ENCODE measurements around the gene PIH1D1. TPM values are rescaled to one million over a fixed set of nuclear protein-coding genes. Genes with fewer than 3 reads are reported as not detected.
"Not testable (repeated sequence)": the region's sequence is repeated elsewhere in the genome, so short reads cannot be mapped to it uniquely, and the experiment has no call there.

The PIH1D1 gene
- total RNA-seq, 1 donor from 2014 or later, result 53.6 TPM

GRCh38 chr19:49453013-49453756 is 1.6 kb upstream of the PIH1D1 start, which contains the start of gene ALDH16A1:
ALDH16A1 (plus strand) TSS chr19:49453225; CDS start chr19:49453332, 107 bp downstream.
- ATAC-seq, result peak; percentile 92

- no peak for ATAC-seq
Measured at GRCh38 chr19:49450405-49450804, 1.2 kb downstream of the PIH1D1 start.

DNA sequence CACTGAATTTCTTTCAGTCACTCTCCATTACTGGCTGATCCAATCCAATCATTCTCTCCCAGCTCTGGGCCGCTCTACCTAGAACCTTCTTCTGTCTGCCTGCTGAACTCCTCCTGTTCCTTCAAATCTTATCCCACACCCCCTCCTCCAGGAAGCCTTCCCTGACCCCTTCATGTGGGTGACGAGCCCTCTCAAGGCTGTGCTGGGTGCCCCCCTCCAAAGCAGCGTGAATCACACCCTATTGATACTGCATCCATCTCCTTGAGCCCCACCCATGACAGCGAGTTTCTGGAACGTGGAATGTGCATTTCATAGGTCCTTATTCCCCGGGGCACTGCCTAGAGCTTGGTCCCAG is 3.2 kb downstream of the PIH1D1 start:
- no peak for ATAC-seq

DNA sequence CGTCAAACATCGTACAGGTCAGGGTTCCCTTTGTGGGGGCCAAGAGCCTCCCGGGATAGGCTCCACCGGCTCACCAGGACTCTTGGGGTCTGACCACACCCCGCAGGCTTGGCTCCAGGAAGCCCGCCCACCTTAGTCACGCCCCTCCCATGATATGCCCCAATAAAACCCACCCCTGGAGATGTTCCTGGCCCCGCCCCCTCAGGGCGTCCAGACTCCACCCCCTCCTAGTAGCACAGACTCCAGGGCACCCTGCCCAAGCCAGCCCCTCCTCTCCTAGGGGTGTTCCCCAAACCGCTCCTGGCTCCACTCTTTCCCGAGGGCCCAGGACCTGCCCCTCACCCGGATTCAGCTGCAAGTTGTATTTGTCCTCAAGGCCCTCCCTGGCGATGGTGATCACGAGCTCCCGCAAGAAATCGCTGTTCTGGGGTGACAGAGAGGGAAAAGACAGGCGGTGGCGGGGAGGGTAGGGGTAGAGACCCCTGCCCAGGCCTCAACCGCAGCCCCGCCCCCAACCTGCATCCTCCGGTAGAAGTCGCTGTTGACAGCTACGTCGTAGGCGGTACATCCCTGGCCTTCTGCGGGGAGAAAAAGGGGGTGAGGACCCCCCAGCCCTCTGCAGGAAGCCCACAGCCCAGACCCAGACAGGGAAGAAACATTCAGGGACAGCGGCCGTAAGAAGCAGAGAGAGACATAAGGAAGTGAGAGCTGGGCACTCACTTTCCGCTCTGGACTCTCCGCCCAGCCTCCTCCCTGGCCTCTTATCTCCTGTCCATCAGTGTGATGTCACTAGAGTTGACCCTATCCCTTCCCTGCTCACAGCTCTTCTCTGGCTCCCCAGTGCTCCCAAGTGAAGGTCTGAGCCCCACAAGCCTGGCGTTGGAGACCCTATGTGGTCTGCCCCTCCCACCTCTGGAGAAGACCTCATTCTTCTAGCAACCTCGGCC is 3.9 kb downstream of the PIH1D1 start:
- no peak for ATAC-seq

DNA sequence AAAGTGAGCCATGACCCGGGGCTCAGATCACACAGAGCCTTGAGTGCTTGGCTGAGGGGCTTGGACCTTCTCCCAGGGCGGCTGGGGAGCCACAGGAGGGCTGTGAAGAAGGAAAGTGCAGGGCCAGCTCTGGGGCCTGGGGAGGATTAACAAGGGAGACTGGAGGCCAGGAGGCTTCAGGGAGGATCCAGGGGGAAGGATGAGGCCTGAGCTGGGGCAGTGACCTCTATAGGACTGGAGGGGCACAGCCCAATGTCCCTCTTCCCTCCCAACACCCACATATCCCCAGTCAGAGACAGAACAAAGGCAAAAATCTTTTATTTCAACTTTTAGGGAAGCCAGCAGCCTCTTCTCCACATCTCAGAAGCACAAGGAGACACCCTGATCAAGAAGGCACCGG is 5.6 kb downstream of the PIH1D1 start:
- ATAC-seq, result no peak

DNA sequence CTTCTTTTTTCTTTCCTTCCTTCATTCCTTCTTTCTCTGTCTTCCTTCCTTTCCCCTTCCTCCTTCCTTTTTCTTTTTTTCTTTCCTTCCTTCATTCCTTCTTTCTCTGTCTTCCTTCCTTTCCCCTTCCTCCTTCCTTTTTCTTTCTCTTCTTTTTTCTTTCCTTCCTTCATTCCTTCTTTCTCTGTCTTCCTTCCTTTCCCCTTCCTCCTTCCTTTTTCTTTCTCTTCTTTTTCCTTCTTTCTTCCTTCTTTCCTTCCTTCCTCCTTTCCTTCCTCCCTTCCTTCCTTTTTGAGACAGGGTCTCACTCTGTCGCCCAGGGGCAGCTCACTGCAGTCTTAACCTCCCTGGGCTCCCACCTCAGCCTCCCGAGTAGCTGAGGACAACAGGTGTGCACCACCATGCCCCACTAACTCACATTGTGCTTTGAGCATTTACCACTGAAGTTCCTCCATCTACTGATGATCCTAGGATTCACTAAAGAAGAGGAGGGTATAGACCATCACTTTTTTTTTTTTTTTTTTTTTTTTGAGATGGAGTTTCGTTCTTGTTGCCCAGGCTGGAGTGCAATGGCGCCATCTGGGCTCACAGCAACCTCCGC is 7.4 kb downstream of the PIH1D1 start:
- not testable (repeated sequence) for ATAC-seq

DNA sequence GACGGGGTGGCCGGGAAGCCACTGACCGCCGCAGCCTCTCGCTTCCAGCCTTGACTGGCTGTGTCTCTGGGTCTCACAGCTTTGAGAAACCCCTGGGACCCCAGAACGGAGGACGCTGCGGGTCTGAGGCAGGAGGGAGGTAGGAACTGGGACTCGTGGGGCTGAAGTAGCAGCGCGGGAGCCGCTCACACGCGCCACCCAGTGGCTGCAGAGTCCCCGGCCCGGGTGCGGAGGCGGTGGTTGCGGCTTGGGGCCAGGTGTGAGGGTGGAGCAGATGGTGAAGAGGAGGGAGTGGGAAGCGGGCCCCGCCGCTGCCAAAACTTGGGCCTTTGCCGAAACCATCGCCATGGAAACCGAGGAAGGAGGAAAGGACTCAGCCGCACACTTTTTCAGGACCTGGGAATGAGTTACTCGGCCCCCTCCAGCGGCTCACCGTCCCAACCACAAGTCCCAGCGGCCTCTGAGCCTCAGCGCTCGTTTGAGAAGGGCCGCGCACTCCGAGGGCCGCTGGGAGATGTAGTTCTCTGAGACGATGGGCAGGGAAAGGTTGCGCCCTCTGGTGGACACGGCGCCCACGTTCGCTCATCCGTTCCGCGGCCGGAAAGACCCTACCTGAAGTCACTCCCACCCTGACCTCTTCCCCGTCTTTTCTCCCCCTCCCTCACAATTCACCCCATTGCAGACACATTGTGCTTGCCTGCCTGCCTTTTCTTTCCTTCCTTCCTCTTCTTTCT is 8.1 kb downstream of the PIH1D1 start:
- peak; percentile 86 for ATAC-seq

DNA sequence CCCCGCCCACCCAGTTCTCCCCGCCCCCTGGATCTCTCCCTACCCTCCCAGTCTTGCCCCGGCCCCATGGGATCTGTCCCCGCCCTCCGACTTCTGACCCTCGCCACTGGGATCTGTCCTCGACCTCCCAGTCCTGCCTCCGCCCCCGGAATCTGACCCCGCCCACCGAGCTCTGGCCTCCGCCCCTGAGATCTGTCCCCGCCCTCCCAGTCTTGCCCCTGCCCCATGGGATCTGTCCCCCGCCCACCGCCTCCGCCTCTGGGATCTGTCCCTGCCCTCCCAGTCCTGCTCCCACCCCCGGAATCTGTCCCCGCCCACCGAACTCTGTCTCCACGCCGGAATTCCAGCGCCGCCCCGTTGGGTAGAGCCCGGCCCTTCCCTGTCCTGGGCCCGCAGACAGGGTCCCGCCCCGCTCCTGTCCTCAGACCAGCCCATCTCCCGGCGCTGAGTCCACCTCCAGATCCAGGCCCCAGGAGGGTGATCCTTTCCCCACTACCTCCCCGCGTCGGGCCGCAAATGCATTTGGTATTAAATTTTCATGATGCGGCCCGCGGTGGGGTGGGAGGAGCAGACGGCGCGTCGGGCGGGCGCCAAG is 8.7 kb downstream of the PIH1D1 start:
- ATAC-seq, result peak; percentile 69

DNA sequence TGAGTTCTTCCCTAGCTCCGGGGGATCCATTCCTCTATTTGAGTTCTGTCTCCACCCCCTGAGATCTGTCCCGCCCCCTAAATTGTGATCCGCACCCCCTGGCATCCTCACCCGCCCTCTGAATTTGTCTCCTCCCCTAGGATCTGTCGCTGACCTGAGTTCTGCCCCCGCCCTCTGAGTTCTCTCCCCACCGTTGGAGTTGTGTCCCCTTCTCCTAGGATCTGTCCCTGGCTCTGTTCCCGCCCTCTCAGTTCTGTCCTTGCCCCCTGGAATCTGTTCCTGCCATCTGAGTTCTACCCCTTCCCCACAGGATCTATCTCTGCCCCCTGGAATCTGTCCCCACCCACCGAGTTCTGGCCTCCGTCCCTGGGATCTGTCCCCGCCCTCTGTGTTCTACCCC is 9.3 kb downstream of the PIH1D1 start:
- no peak for ATAC-seq

DNA sequence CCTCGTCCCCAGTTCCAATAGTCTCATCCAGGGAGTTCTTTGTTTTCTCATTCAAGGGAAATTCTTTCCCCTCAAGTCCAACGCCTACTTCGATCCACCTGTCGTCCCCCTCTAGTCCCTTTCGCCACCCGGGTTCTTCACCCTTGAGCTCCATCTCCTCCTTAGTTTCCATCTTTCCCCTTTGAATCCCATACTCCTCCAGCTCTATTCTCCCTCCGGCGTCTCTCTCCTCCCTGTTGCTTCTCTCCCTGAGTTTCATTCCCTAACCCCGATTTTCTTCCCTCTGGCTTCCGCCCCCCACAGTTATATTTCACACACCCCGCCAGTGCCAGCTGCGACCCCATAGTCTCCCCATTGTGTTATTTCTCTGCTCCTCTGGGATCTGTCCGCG is 9.7 kb downstream of the PIH1D1 start:
- no peak for ATAC-seq

GRCh38 chr19:49441210-49441959 is 10.2 kb downstream of the PIH1D1 start, which contains the start of gene SLC17A7:
SLC17A7 (minus strand) TSS chr19:49441527; CDS start chr19:49441379, 148 bp downstream.
- no peak for ATAC-seq

- no peak for ATAC-seq
Measured at GRCh38 chr19:49440439-49441209, 11.0 kb downstream of the PIH1D1 start.

- ATAC-seq, result no peak
Measured at GRCh38 chr19:49439836-49440235, 11.8 kb downstream of the PIH1D1 start.

DNA sequence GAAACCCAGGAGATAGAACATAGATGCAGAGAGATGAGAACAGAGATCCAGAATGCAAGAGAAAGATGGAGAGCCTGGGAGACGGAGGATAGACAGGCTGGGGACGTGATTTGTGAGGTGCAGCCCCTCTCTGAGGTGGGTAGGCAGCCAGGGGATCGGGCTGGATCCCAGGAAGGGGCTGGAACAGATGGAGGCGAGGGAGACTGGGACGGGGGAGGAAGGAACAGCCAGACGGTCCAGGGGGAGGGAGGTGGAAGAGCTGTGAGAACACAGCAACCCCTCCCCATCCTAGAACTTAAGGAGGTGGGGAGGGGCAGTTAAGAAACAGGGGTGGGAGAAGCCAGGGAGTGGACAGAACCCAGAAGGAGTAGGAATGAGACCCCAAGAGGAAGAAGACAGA is 13.4 kb downstream of the PIH1D1 start:
- ATAC-seq, result no peak

DNA sequence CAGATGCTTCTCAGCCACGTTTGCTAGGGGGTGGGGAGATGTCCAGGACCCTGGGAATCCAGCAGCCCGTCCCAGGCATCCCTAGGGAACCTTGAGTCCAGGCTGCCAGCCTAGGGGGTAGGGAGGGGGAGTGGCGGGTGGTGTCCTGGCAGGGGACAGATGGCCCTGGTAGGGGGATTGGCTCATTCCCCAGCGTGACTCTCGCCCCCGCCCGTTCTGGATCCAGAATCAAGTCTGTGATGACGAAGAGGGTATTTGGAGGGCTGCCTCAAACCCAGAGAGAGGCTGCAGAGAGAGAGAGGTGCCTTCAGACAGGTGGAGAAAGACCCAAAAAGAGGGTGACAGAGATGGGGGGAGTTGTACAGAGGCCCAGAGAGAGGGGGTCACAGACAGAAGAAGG is 14.4 kb downstream of the PIH1D1 start:
- no peak for ATAC-seq

DNA sequence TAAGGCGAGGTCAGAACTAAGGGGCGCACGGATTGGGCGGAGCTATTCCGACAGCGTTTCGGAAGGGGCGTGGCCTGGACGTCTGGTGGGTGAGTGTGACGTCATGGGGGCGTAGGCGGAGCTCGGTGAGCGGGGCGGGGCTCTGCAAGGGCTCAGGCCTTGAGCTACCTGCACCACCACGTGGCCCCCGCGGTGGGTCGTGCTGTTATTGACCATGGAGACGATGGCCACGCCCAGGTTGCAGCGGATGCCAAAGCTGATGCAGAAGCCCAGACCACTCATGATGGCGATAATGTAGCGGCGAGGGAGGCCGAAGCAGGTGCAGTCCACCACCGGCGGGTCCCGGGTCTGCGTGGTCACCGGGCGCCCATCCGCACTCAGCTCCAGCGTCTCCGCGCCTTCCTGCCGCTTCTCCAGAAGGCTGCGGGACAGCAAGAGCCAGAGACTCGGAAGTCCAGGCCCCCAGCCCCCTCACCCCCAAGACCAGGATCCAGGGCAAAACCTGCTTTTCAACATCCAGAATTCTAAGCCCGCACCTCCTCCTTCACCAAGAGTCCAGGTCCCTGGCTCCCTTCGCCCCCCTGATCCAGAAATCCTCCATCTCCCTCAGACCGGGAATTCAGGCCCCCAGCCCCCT is 15.1 kb downstream of the PIH1D1 start:
- ATAC-seq, result no peak

DNA sequence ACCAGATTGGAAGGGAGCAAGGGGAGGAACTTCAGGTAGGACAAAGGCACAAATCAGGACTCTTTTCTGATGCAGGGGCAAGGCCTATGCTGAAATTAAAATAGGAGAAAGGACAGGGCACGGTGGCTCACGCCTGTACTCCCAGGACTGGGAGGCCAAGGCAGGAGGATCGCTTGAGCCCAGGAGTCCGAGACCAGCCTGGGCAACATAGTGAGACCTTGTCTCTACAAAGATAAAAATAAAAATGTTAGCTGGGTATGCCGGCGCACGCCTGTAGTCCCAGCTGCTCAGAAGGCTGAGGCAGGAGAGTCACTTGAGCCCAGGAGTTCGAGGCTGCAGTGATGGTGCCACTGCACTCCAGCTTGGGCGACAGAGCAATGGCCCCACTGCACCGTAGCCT is 15.9 kb downstream of the PIH1D1 start:
- no peak for ATAC-seq

GRCh38 chr19:49434907-49435583 is 16.6 kb downstream of the PIH1D1 start:
- ATAC-seq, result no peak

- no peak for ATAC-seq
Measured at GRCh38 chr19:49433240-49433901, 18.2 kb downstream of the PIH1D1 start.

Data from esophagus mucosa (tissue), 1 donor.